HepG2 (cell line): ENCODE measurements around the gene IL33. TPM values are rescaled to one million over a fixed set of nuclear protein-coding genes. Genes with fewer than 3 reads are reported as not detected.

Experiments used
- BHLHE40 ChIP-seq: IDR thresholded peaks from 2 replicates; pipeline ENCODE4 v1.6.1; 2011; ENCODE audit warnings: low read length, improper control_type of control experiment
- CCDC6 ChIP-seq: sonication (generic); formaldehyde crosslinking; IDR thresholded peaks from 2 replicates; pipeline ENCODE4 v1.8.1; 2022; ENCODE audit warnings: mild to moderate bottlenecking, missing genetic modification reagents, moderate library complexity
- DMAP1 ChIP-seq: IDR thresholded peaks from 2 replicates; pipeline ENCODE4 v1.6.1; 2016
- GABPB1 ChIP-seq: IDR thresholded peaks from 2 replicates; pipeline ENCODE4 v1.6.1; 2016; ENCODE audit warnings: mild to moderate bottlenecking, missing genetic modification reagents, moderate library complexity, missing compliant biosample characterization
- IKZF1 ChIP-seq: fragments of 450-650 bp; IDR thresholded peaks from 2 replicates; pipeline ENCODE4 v1.7.1; 2016
- SAP130 ChIP-seq: IDR thresholded peaks from 2 replicates; pipeline ENCODE4 v1.6.1; 2016; ENCODE audit warnings: low read depth
- SOX5 ChIP-seq: IDR thresholded peaks from 2 replicates; pipeline ENCODE4 v1.6.1; 2016; ENCODE audit warnings: borderline replicate concordance
- SOX6 ChIP-seq, 2 experiments: fragments of 450-650 bp in 1 of 2; sonication (generic) in 1 of 2; formaldehyde crosslinking in 1 of 2; IDR thresholded peaks; 2 replicates each; pipeline versions ENCODE4 v1.4.0 to v1.6.1; 2017 to 2020; ENCODE audit warnings: antibody characterized with exemption in 1 of 2, mild to moderate bottlenecking in 1 of 2, missing genetic modification reagents in 1 of 2
- ZFP41 ChIP-seq: sonication (generic); formaldehyde crosslinking; IDR thresholded peaks from 2 replicates; pipeline ENCODE4 v1.4.0; 2020; ENCODE audit warnings: mild to moderate bottlenecking, missing genetic modification reagents, borderline replicate concordance
- ZNF143 ChIP-seq: sonication (generic); formaldehyde crosslinking; IDR thresholded peaks from 2 replicates; pipeline ENCODE4 v1.4.0; 2020; ENCODE audit warnings: missing genetic modification reagents
- ZNF292 ChIP-seq: sonication (generic); formaldehyde crosslinking; IDR thresholded peaks from 2 replicates; pipeline ENCODE4 v1.8.1; 2022; ENCODE audit warnings: mild to moderate bottlenecking, low read depth, missing genetic modification reagents, borderline replicate concordance
- ZNF468 ChIP-seq: sonication (generic); formaldehyde crosslinking; IDR thresholded peaks from 2 replicates; pipeline ENCODE4 v1.8.0; 2022; ENCODE audit warnings: mild to moderate bottlenecking, moderate library complexity, missing genetic modification reagents
- ZNF619 ChIP-seq: sonication (generic); formaldehyde crosslinking; IDR thresholded peaks from 2 replicates; pipeline ENCODE4 v1.4.0; 2020; ENCODE audit warnings: mild to moderate bottlenecking, missing genetic modification reagents
- ZSCAN9 ChIP-seq: IDR thresholded peaks from 2 replicates; pipeline ENCODE4 v1.6.1; 2016; ENCODE audit warnings: borderline replicate concordance
- polyA plus RNA-seq, 8 experiments: library from polyadenylated mRNA; depleted of rRNA in 3 of 8; stranded (reverse) in 7 of 8; unstranded in 1 of 8; fragments of >200 nt; fragmentation: Illumina TruSeq in 4 of 8; extraction: Trizol in 4 of 8; gene quantifications; 2 replicates each; pipeline versions ENCODE4 v1.2.1 to v1.2.3, GENCODE V29; 2011 to 2016; ENCODE audit warnings: low read depth in 4 of 8, missing spikeins in 1 of 8, mixed read lengths in 1 of 8; ENCODE audit not compliant: insufficient read depth in 1 of 8
- total RNA-seq, 5 experiments: library from RNA; depleted of rRNA; stranded (reverse); fragments of >200 nt; fragmentation: Illumina TruSeq; extraction: Trizol; gene quantifications; 2 replicates each; pipeline ENCODE4 v1.2.3, GENCODE V29; 2016; ENCODE audit warnings: low read depth in 1 of 5
- TF ChIP-seq, protein P1 (sequence below): sonication (generic); formaldehyde crosslinking; IDR thresholded peaks from 2 replicates; pipeline ENCODE4 v1.4.0; 2020; ENCODE audit warnings: missing genetic modification reagents
- TF ChIP-seq, protein P2 (sequence below): sonication (generic); formaldehyde crosslinking; IDR thresholded peaks from 2 replicates; pipeline ENCODE4 v1.4.0; 2020; ENCODE audit warnings: missing genetic modification reagents, borderline replicate concordance
- TF ChIP-seq, protein P3 (sequence below): fragments of 450-650 bp; IDR thresholded peaks from 2 replicates; pipeline ENCODE4 v1.6.1; 2017; ENCODE audit warnings: mild to moderate bottlenecking
- TF ChIP-seq, protein P4 (sequence below): sonication (generic); formaldehyde crosslinking; IDR thresholded peaks from 2 replicates; pipeline ENCODE4 v1.4.0; 2020; ENCODE audit warnings: missing genetic modification reagents

Gene IL33
- total and polyA plus RNA-seq, 2 of the 13 experiments (the other 11 are each of a cell fraction or from before 2014, with no cell fraction given) = 0.05 TPM; not detected in 1

DNA sequence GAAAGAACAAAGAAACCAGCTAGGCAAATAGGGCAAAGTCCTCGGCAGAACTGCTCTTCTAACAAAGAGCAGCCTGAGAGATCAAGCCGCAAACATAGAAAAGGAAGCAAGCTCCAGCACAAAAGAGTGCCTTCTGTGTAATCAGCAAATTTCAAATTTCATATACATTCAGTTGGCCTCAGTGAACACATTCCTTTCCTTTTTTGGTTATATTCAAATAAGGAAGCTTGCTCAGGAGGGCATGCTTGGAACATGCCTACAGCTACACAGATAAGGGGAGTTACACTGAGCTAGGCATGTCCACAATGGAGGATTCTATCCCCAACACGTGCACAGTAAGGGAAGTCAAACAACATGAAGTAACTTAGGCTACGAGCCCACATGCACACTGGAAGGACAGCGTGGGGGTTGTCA lies 23.4 kb downstream of the IL33 start (continued):
- TF ChIP-seq, protein P1, sequence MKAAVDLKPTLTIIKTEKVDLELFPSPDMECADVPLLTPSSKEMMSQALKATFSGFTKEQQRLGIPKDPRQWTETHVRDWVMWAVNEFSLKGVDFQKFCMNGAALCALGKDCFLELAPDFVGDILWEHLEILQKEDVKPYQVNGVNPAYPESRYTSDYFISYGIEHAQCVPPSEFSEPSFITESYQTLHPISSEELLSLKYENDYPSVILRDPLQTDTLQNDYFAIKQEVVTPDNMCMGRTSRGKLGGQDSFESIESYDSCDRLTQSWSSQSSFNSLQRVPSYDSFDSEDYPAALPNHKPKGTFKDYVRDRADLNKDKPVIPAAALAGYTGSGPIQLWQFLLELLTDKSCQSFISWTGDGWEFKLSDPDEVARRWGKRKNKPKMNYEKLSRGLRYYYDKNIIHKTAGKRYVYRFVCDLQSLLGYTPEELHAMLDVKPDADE = no peak
- TF ChIP-seq SOX6 (IDR thresholded peaks at IDR 0.05) = no peak
- TF ChIP-seq SOX6 (CRISPR knock-in tag; IDR thresholded peaks at IDR 0.05) = peak; percentile 92
- TF ChIP-seq SAP130 = peak; percentile 45
- TF ChIP-seq, protein P2, sequence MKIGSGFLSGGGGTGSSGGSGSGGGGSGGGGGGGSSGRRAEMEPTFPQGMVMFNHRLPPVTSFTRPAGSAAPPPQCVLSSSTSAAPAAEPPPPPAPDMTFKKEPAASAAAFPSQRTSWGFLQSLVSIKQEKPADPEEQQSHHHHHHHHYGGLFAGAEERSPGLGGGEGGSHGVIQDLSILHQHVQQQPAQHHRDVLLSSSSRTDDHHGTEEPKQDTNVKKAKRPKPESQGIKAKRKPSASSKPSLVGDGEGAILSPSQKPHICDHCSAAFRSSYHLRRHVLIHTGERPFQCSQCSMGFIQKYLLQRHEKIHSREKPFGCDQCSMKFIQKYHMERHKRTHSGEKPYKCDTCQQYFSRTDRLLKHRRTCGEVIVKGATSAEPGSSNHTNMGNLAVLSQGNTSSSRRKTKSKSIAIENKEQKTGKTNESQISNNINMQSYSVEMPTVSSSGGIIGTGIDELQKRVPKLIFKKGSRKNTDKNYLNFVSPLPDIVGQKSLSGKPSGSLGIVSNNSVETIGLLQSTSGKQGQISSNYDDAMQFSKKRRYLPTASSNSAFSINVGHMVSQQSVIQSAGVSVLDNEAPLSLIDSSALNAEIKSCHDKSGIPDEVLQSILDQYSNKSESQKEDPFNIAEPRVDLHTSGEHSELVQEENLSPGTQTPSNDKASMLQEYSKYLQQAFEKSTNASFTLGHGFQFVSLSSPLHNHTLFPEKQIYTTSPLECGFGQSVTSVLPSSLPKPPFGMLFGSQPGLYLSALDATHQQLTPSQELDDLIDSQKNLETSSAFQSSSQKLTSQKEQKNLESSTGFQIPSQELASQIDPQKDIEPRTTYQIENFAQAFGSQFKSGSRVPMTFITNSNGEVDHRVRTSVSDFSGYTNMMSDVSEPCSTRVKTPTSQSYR (CRISPR knock-in tag) = peak; percentile 55; the same call in 1 of the 2 replicates
- TF ChIP-seq ZNF143 = no peak
- TF ChIP-seq SOX5 (CRISPR knock-in tag) = peak; percentile 90
- peak; percentile 90 for TF ChIP-seq BHLHE40
- peak; percentile 64; the same call in 1 of the 2 replicates for TF ChIP-seq CCDC6 (CRISPR knock-in tag)
- TF ChIP-seq ZSCAN9 (CRISPR knock-in tag) = no peak
- TF ChIP-seq, protein P3, sequence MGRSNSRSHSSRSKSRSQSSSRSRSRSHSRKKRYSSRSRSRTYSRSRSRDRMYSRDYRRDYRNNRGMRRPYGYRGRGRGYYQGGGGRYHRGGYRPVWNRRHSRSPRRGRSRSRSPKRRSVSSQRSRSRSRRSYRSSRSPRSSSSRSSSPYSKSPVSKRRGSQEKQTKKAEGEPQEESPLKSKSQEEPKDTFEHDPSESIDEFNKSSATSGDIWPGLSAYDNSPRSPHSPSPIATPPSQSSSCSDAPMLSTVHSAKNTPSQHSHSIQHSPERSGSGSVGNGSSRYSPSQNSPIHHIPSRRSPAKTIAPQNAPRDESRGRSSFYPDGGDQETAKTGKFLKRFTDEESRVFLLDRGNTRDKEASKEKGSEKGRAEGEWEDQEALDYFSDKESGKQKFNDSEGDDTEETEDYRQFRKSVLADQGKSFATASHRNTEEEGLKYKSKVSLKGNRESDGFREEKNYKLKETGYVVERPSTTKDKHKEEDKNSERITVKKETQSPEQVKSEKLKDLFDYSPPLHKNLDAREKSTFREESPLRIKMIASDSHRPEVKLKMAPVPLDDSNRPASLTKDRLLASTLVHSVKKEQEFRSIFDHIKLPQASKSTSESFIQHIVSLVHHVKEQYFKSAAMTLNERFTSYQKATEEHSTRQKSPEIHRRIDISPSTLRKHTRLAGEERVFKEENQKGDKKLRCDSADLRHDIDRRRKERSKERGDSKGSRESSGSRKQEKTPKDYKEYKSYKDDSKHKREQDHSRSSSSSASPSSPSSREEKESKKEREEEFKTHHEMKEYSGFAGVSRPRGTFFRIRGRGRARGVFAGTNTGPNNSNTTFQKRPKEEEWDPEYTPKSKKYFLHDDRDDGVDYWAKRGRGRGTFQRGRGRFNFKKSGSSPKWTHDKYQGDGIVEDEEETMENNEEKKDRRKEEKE = no peak
- TF ChIP-seq, protein P4, sequence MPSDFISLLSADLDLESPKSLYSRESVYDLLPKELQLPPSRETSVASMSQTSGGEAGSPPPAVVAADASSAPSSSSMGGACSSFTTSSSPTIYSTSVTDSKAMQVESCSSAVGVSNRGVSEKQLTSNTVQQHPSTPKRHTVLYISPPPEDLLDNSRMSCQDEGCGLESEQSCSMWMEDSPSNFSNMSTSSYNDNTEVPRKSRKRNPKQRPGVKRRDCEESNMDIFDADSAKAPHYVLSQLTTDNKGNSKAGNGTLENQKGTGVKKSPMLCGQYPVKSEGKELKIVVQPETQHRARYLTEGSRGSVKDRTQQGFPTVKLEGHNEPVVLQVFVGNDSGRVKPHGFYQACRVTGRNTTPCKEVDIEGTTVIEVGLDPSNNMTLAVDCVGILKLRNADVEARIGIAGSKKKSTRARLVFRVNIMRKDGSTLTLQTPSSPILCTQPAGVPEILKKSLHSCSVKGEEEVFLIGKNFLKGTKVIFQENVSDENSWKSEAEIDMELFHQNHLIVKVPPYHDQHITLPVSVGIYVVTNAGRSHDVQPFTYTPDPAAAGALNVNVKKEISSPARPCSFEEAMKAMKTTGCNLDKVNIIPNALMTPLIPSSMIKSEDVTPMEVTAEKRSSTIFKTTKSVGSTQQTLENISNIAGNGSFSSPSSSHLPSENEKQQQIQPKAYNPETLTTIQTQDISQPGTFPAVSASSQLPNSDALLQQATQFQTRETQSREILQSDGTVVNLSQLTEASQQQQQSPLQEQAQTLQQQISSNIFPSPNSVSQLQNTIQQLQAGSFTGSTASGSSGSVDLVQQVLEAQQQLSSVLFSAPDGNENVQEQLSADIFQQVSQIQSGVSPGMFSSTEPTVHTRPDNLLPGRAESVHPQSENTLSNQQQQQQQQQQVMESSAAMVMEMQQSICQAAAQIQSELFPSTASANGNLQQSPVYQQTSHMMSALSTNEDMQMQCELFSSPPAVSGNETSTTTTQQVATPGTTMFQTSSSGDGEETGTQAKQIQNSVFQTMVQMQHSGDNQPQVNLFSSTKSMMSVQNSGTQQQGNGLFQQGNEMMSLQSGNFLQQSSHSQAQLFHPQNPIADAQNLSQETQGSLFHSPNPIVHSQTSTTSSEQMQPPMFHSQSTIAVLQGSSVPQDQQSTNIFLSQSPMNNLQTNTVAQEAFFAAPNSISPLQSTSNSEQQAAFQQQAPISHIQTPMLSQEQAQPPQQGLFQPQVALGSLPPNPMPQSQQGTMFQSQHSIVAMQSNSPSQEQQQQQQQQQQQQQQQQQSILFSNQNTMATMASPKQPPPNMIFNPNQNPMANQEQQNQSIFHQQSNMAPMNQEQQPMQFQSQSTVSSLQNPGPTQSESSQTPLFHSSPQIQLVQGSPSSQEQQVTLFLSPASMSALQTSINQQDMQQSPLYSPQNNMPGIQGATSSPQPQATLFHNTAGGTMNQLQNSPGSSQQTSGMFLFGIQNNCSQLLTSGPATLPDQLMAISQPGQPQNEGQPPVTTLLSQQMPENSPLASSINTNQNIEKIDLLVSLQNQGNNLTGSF = no peak
- peak; percentile 56; the same call in 1 of the 2 replicates for TF ChIP-seq ZNF292 (CRISPR knock-in tag)
- no peak for TF ChIP-seq ZNF619 (CRISPR knock-in tag)
- TF ChIP-seq ZFP41 (CRISPR knock-in tag) = no peak
- TF ChIP-seq DMAP1 = peak; percentile 50
- TF ChIP-seq ZNF468 (CRISPR knock-in tag) = no peak
- TF ChIP-seq IKZF1 = no peak
- peak; percentile 23; the same call in 1 of the 2 replicates for TF ChIP-seq GABPB1 (CRISPR knock-in tag)
